Measurements from ENCODE around the gene BTBD2. TPM values are rescaled to one million over a fixed set of nuclear protein-coding genes. Genes with fewer than 3 reads are reported as not detected.

Gene BTBD2
- total and polyA plus RNA-seq, 2 of the 13 experiments (the other 11 are each of a cell fraction or from before 2014, with no cell fraction given), result 28.1 to 45.3 TPM

GRCh38 chr19:2050991-2051772 is 35.7 kb upstream of the BTBD2 start, which contains the start of gene MKNK2 (continued):
- TF ChIP-seq IKZF4 (CRISPR knock-in tag; IDR thresholded peaks at IDR 0.05; ENCODE audit: borderline replicate concordance, low read depth, not compliant biosample characterization) (peak; percentile 79), ZNF713 (CRISPR knock-in tag; IDR thresholded peaks at IDR 0.05) (0 out of 2 replicates have a peak, but pooled peaks have one; percentile 28), ZNF709 (CRISPR knock-in tag; IDR thresholded peaks at IDR 0.05) (peak; percentile 75), ZNF121 (CRISPR knock-in tag; IDR thresholded peaks at IDR 0.05) (0 out of 2 replicates have a peak, but pooled peaks have one; percentile 47), ATF7-NPFF (CRISPR knock-in tag; IDR thresholded peaks at IDR 0.05; ENCODE audit: low read depth) (peak; percentile 83; the same call in 1 of the 2 replicates), ZNF280D (CRISPR knock-in tag; IDR thresholded peaks at IDR 0.05) (peak; percentile 42; the same call in 1 of the 2 replicates), ZNF235 (CRISPR knock-in tag; IDR thresholded peaks at IDR 0.05; ENCODE audit: borderline replicate concordance) (no peak), SP5 (CRISPR knock-in tag; IDR thresholded peaks at IDR 0.05; ENCODE audit: borderline replicate concordance, low read depth) (peak; percentile 58; the same call in 1 of the 2 replicates), REPIN1 (CRISPR knock-in tag; IDR thresholded peaks at IDR 0.05; ENCODE audit: borderline replicate concordance, low read depth) (no peak), ZFX (CRISPR knock-in tag; IDR thresholded peaks at IDR 0.05; ENCODE audit: low read depth) (peak; percentile 48; the same call in 1 of the 2 replicates), ZFP36 (IDR thresholded peaks at IDR 0.05; ENCODE audit: borderline replicate concordance, low read depth, low read length, partially characterized antibody) (peak; percentile 96), TRIM24 (CRISPR knock-in tag; IDR thresholded peaks at IDR 0.05) (no peak), FOSL2 (CRISPR knock-in tag; IDR thresholded peaks at IDR 0.05) (peak; percentile 10; the same call in 1 of the 2 replicates), ZNF749 (CRISPR knock-in tag; IDR thresholded peaks at IDR 0.05; ENCODE audit: borderline replicate concordance) (0 out of 2 replicates have a peak, but pooled peaks have one; percentile 60), KDM2A (CRISPR knock-in tag; IDR thresholded peaks at IDR 0.05; ENCODE audit: borderline replicate concordance, low read depth) (peak; percentile 46; the same call in 1 of the 2 replicates), HMG20B (CRISPR knock-in tag; conservative IDR thresholded peaks at IDR 0.05) (no peak), ZNF350 (CRISPR knock-in tag; IDR thresholded peaks at IDR 0.05; ENCODE audit: borderline replicate concordance, low read depth) (peak; percentile 53; the same call in 1 of the 2 replicates)
- TF ChIP-seq, protein P1, sequence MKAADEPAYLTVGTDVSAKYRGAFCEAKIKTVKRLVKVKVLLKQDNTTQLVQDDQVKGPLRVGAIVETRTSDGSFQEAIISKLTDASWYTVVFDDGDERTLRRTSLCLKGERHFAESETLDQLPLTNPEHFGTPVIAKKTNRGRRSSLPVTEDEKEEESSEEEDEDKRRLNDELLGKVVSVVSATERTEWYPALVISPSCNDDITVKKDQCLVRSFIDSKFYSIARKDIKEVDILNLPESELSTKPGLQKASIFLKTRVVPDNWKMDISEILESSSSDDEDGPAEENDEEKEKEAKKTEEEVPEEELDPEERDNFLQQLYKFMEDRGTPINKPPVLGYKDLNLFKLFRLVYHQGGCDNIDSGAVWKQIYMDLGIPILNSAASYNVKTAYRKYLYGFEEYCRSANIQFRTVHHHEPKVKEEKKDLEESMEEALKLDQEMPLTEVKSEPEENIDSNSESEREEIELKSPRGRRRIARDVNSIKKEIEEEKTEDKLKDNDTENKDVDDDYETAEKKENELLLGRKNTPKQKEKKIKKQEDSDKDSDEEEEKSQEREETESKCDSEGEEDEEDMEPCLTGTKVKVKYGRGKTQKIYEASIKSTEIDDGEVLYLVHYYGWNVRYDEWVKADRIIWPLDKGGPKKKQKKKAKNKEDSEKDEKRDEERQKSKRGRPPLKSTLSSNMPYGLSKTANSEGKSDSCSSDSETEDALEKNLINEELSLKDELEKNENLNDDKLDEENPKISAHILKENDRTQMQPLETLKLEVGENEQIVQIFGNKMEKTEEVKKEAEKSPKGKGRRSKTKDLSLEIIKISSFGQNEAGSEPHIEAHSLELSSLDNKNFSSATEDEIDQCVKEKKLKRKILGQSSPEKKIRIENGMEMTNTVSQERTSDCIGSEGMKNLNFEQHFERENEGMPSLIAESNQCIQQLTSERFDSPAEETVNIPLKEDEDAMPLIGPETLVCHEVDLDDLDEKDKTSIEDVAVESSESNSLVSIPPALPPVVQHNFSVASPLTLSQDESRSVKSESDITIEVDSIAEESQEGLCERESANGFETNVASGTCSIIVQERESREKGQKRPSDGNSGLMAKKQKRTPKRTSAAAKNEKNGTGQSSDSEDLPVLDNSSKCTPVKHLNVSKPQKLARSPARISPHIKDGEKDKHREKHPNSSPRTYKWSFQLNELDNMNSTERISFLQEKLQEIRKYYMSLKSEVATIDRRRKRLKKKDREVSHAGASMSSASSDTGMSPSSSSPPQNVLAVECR (CRISPR knock-in tag; IDR thresholded peaks at IDR 0.05; ENCODE audit: borderline replicate concordance), result peak; percentile 57; the same call in 1 of the 2 replicates
- TF ChIP-seq, protein P2, sequence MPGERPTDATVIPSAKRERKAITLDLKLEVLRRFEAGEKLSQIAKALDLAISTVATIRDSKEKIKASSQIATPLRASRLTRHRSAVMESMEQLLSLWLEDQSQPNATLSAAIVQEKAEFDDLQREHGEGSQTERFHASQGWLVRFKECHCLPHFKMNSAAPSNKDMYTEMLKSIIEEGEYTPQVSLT (CRISPR knock-in tag; IDR thresholded peaks at IDR 0.05; ENCODE audit: borderline replicate concordance, low read depth), result 0 out of 2 replicates have a peak, but pooled peaks have one; percentile 80

Data from HepG2 (cell line).